Gastrocnemius medialis (tissue), 4 donors: Measurements from ENCODE around the gene ANKRD29.
"Not testable (repeated sequence)": the region's sequence is repeated elsewhere in the genome, so short reads cannot be mapped to it uniquely, and the experiment has no call there.

Experiments used
- POLR2A ChIP-seq, 2 donors: fragments of 450-650 bp; IDR thresholded peaks; one replicate each; pipeline ENCODE4 v1.6.1; 2017; ENCODE audit warnings: antibody characterized with exemption in 2 of 2, mild to moderate bottlenecking in 2 of 2, moderate library complexity in 2 of 2
- TF ChIP-seq, protein P1 (sequence below), 5 experiments: fragments of 450-650 bp in 3 of 5; fragments of 200-600 bp in 2 of 5; sonication (generic) in 2 of 5; IDR thresholded peaks in 4 of 5; conservative IDR thresholded peaks in 1 of 5; 1 replicate in 4 of 5; 2 replicates in 1 of 5; pipeline ENCODE4 v1.5.1; 2016 to 2019; ENCODE audit warnings: antibody characterized with exemption in 5 of 5, mild to moderate bottlenecking in 3 of 5, moderate library complexity in 3 of 5

DNA sequence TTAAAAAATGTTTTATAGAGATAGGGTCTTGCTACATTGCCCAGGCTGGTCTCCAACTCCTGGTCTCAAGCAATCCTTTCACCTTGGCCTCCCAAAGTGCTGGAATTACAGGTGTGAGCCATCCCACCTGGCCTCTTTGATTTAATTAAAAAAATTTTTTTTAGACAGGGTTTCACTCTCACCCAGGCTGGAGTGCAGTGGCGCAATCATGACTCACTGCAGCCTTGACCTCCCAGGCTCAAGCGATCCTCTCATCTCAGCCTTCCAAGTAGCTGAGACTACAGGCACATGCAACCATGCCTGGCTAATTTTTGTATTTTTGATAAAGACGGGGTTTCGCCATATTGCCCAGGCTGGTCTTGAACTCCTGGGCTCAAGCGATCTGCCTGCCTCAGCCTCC is 26.3 kb downstream of the ANKRD29 start:
- TF ChIP-seq, protein P1, sequence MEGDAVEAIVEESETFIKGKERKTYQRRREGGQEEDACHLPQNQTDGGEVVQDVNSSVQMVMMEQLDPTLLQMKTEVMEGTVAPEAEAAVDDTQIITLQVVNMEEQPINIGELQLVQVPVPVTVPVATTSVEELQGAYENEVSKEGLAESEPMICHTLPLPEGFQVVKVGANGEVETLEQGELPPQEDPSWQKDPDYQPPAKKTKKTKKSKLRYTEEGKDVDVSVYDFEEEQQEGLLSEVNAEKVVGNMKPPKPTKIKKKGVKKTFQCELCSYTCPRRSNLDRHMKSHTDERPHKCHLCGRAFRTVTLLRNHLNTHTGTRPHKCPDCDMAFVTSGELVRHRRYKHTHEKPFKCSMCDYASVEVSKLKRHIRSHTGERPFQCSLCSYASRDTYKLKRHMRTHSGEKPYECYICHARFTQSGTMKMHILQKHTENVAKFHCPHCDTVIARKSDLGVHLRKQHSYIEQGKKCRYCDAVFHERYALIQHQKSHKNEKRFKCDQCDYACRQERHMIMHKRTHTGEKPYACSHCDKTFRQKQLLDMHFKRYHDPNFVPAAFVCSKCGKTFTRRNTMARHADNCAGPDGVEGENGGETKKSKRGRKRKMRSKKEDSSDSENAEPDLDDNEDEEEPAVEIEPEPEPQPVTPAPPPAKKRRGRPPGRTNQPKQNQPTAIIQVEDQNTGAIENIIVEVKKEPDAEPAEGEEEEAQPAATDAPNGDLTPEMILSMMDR (IDR thresholded peaks at IDR 0.05 in 4 of 5, conservative IDR thresholded peaks at IDR 0.05 in 1 of 5): not testable (repeated sequence)
- not testable (repeated sequence) for TF ChIP-seq POLR2A (IDR thresholded peaks at IDR 0.05)
